HG02870 (cell line): ENCODE results near the gene PKD1L1.
"Not testable (repeated sequence)": the region's sequence is repeated elsewhere in the genome, so short reads cannot be mapped to it uniquely, and the experiment has no call there.

Experiments
- ATAC-seq: cut with Tn5 transposase; IDR thresholded peaks from one replicate; pipeline ENCODE4 v1.9.1; 2021; ENCODE audit warnings: mild to moderate bottlenecking, moderate library complexity; ENCODE audit not compliant: unreplicated experiment

Gene PKD1L1

DNA sequence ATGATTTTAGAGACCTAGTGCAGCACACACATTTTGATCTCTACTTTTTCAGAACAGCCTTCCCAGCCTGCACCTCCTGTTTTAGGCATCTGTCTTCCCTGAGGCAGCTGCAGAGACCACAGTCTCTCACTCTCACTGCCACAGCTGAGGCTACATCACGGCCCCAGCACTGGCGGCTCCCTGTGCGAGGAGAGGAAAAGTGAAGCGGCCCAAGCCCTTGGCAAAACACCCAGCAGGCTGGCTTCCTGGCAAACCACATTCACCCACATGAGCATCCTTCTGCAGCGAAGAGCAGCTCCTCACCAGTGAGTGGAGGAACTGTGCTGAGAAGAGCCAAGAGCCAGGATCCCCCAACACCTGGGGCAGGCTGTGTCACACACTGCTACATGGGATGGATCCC lies 17.2 kb upstream of the PKD1L1 start:
- no peak for ATAC-seq

DNA sequence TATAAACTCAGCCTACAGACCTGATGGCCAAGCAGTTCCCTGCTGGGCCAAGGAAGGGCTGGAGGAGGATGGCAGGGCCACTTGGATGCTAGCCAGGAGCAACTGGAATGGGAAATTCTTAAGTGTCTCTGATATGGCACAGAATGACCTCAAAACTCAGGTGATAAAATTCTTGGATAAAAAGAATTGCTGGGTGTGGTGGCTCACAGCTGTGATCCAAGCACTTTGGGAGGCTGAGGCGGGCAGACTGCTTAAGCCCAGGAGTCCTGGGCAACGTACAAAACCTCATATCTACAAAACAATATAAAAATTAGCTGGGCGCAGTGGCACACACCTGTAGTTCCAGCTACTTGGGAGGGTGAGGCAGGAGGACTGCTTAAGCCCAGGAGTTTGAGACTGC lies 14.0 kb upstream of the PKD1L1 start:
- ATAC-seq = no peak

DNA sequence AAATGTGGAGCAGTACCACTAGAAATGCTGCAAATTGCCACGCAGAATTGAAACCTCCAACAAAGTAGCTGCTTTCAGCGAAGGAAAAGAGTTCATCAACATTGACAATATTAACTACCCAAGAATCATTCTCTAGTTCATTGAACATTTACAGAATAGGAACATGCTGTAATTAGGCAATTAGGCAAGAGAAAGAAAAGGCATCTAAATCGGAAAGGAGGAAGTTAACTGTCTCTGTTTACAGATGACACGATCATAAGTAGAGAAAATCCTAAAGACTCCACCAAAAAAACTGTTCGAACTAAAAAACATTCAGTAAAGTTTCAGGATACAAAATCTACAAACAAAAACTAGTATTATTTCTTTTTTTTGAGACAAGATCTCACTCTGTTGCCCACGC lies 8.9 kb upstream of the PKD1L1 start:
- no peak for ATAC-seq

DNA sequence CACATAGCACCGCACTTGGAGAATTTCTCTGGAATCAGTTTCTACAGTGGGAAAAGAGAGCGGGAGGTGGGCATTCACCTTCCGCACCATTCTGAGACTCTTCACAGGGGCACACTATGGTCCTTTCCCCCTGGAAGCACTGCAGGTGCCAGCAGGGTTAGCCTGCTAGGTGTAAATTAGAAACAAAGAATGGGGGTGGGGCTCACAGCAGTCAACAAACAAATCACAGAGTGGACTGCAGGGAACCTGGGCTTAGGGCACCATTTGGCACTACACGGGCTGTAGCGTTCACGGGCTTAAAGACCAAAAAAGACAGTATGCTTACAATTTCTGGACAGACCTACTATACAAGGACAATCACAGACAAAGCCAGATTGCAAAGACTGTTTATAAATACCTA lies 8.0 kb upstream of the PKD1L1 start:
- ATAC-seq = no peak

DNA sequence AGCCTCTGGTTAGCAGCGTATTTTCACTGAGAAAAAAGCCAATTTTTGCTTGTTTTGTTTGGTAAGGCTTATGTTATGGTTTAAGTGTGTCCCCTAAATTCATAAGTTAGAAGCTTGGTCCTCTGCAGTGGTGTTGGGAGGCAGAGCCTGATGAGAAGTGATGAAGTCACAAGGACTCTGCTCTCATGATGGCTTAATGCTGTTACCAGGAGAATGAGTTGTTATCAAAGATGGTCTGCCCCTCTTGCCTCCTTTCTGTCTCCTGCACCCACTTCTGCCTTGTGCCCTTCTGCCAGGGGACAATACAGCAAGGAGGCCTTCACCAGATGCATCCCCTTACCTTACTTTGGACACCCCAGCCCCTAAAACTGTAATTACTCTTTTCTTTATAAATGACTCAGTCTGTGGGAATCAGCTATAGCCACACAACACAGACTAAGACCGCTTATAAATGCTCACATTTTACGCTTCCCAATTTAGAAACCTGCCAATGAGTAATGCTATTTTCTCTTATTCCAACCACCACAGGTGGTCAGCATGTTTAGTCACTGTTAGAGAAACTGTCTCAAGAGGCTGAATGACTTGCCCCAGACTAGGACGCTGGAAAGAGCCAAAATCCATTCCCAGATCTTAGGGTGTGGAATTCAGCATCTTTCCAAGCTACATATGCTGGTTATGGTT lies 6.1 kb upstream of the PKD1L1 start:
- peak; percentile 58 for ATAC-seq

DNA sequence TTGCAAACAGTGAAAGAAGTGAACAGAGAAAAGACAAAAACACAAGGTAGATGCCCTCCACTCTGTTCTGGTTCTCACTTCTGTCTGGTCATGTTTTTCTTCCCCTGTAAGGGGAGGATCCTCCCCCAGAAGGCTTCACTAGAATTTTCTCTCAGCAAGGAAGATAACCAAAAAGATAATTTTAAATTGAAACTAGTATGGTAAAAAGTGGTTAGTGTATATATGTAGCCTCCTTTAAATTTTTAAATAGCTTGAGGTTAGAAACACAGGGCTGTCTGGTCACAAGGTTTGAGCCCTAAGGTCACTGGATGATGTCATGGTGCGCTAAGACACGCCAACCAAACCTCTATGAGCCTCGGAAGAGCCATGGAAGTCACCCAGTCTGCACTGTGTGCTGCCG lies 5.6 kb upstream of the PKD1L1 start:
- peak; percentile 63 for ATAC-seq

DNA sequence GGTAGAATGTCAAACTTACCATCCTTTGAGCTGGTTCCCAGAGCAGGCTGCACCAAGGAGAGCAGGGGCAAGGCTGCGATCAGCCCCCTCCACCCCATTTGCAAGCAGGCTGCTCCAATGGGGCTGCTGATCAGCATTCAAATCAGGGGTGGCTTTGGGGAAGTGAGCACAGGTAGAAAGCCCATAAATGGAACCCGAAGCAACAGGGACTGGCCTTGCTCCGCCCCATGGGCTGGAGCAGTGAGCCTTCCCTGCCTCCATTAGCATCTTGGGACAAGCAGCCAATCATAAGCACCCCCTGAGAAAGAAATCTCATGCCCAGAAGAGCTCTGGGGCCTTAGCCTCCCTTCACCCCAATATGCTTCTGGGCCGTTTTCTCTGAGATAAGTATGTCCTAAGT lies 4.0 kb upstream of the PKD1L1 start:
- no peak for ATAC-seq

DNA sequence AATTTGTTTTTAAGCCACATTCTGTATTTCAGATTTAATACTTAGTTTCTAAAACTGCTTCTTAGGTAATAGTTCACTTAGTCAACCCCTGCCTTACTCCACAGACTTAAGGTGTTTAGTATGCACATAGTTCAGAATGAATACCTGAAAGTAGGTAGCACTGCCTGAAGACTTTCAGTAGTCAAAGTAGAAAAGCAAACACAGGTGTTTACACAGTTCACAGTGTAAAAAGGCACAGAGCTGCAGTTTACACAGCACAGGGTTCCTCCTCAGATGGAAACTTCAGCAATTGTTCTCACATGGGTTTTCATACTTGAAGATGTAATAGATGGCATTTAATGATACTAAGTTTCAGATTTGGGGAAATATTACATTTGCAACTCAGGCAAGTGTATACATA lies 3.1 kb upstream of the PKD1L1 start:
- peak; percentile 30 for ATAC-seq

DNA sequence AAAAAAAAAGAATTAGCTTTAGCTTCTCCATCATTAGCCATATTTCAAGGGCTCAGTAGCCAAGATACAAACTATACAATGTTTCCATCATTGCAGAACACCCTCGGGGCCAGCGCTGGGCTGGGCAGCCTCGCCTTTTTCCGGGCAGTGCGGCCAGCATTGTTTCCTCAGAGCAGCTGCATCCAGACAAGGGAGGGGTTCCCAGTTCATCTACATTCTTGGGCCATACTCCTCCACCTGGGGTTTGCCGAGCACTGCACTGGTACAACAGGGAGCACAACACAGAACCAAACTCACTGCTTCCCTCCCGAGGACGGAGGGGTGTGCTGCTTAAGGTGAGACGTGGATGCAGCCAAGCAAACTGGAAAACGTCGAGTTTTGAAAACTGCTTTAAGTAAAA lies 2.4 kb upstream of the PKD1L1 start:
- no peak for ATAC-seq

DNA sequence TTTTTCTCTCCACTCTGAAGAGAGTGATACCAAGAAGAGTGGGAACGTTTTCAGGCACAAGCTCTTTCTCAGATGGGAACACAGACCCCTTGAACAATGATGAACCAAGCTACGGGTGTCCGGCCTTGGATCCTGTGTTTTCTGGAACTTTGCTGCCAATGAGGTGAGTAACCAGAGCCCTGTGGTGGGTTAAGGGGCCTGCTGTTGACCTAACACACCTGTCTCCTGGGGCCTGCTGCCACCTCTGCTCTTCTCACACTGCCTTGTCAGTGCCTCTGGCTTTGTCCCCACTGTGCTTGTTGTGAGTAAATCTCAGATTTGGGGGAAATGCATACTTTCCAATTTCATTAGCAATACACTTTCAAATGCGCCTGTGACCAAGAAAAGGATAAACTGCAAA lies 1.4 kb upstream of the PKD1L1 start:
- ATAC-seq = no peak

DNA sequence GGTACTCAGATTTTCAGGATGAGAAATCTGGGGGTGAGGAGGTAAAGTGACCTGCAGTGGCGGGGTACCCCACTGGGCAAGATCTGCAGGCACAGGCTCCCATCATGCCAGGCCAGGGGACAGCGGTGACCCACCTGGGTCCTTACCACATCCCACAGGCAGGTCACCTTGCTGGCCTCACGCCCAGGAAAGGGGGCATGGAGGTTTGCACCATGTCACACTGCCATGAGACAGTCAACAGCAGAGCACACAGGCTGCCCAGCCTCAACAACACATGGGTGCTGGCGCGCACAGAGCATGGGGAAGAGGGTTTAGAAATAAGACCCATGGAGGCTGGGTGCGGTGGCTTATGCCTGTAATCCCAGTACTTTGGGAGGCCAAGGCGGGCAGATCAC lies 914 bp downstream of the PKD1L1 start:
- no peak for ATAC-seq

DNA sequence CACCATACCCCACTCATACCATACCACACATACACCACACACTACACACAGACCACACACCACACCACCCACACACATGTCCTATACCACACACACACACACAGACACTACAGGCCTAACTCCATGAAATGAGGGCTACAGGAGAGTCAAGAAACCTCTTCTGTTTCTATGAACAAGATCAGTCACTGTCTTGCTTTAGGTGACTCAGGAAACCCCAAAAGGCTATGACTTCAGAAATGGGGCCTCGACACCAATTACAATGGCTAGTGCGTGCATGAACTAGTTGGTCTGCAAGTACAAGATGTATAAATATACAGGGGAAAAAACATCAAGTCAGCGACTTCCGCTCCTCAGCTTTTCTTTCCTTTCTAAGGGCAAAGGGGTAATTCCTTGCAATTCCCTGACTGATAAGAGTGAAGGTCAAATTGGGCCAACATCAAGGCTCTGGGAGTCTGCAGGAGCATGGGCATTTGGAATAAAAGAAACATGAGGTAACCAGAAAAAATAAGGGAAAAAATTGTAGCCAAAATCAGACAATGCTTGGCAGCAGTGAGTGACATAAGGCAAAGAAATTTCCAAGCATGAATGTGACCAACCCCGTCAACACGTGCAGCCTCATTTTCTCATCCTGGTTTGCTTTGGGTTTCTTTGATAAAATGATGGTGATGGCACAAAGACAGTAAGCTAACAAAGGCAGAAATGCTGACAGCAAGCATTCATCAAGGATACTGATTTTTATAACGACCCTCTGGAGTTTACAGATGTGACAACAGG lies 1.5 kb downstream of the PKD1L1 start:
- ATAC-seq = no peak

DNA sequence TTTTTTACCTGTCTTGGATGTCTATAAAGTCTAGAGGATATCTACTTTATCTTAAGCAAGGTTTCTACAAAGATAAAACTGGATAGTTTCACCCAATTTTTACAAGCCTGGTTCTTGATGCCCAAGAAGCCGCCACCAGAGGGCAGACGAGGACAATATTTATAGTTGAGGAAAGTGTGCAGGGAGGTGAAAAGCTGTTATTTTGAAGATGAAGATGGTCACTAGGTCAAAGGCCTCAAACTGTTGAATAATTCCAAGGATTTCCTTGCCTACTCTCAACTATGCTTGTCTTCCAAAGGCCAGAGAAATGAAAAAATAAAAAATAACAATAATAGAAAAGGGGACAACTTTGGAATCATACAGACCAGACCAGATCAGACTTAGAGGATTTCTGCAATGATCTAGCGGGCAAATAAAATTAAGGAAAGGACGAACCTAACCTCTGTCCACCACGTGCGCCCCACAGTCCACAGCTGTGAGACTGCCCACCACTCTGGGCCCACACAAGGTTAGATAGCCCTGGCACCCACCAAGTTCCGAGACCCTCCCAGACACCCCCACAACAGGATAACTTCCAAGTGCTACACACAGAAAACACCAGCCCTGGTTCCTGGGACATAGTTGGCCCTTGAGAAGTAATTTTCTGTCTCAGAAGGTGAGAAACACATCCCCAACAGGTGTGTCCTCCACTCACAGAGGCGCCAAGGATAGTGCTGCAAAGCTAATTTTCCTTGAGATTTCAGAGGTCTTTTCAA lies 2.8 kb downstream of the PKD1L1 start:
- ATAC-seq = peak; percentile 52

DNA sequence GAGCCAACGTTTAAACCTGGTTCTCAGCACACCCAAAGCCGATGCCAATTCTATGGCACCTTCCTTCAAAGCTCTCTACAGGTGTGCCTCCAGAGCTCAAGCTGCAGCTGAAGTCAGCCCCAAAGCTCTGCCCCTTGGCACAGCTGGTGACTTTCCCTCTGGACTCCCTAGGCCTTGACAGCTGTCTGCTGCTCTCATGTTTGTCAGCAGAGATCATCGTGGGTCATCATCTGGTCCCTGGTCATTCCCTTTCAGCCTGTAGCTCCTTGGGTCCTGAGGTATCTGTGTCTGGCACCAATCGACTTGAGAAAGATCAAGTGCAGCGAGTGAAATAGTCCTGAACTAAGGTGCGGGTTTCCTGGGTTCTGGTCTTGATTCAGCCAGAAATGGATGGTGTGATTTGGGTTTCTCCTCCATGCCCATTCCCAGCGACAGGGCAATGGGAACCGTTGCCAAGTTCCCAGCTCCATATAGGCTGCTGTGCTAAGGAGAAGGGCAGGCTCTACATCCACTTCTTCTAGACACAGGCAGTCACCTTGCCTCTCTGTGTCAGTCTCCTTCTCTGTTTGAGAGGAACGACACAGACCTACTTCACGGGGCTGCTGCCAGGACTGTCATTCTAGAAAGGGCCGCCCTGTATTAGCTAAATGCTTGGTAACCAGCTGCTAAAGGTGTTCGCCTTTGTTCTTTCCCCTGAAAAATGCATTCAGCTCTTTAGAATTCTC lies 3.6 kb downstream of the PKD1L1 start:
- ATAC-seq = no peak

DNA sequence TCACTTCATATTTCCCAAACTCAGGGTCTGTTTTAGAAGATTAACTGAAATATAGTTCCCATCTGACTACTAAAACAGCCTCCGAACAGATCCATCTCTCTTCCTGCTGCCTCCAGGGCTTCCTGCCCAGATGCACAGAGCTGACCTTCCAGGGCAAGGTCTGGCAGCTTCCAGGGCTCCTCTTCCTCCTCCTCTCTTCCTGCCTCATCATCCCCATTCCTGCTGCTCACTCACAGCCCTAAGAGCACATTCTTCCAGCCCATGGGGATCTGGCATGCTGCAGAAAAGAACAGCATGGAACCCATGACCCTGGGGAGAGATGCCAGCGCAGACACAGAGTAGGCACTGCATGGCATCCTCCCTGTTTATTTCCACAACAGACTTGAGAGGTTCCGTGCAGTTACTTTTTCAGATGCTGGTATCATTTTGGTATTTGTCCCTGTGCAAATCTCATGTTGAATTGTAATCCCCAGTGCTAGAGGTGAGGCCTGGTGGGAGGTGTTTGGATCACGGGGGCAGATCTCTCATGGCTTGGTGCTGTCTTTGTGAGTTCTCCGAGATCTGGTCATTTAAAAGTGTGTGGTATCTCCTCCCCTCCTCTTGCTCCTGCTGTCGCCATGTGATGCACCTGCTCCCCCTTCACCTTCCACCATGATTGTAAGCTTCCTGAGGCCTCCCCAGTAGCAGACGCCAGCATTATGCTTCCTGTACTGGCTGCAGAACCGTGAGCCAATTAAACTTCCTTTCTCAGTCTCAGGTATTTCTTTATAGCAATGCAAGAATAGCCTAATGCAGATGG lies 4.4 kb downstream of the PKD1L1 start:
- ATAC-seq = no peak

DNA sequence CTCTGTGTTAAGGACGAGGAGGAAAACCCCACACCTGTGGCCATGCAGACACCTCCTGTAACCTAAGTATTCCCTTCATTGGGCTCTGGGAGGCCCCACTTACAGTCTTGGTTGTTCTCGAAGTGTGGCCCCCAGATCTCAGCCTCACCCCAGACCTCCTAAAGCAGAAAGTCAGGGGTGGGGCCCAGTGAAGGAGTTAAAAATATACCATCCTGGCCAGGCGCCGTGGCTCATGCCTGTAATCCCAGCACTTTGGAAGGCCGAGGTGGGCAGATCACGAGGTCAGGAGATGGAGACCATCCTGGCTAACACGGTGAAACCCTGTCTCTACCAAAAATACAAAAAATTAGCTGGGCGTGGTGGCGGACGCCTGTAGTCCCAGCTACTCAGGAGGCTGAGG lies 5.6 kb downstream of the PKD1L1 start:
- ATAC-seq = not testable (repeated sequence)

DNA sequence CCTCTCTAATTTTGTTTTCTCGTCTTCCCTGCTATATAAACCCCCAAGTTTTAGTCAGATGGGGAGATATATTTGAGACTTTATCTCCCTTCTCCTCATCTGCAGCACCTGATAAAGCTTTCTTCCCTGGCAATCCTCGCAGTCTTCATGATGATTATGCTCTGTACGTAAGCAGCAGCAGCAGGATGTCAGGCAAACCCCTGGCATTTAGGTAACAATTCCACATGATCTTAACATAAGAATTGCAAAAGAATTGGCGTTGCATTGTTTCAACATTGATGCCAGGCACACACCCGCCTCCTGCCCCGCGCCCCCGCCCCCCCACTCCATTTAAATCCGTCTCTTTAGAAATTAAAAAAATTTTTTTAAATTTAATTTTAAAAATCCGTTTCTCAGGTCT lies 6.1 kb downstream of the PKD1L1 start:
- no peak for ATAC-seq

DNA sequence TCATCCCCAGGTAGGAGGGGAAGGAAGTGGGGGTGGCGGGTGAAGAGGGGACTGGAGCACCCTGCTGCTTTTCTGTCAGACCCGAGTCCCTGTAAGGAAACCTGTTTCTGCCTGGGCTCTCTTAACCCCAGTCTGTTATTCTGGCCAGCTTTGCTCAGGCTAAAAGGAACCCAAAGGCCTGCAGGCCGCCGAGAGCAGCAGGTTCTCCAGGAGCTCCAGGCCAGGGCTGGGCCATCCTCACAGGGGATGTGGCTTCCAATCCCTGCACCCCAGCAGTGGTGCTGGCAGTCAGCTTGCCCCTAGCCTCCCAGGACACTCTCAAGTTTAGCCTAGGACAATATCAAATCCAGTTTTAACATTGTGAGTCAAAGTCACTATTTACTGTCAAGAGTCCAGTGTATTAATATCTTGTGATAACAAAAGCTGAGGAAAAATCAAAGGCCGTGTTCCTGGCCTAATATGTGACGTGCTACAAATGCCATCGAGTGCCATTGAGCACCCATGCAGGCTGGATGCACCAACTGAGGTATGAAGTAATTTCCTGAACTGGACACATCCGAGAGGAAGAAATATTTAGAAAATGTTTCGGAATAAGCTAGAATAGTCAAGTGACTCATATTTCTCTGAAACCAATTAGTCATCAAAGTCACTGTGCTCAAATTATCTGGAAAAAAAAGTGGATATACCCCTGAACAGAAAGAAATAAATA lies 7.0 kb downstream of the PKD1L1 start:
- no peak for ATAC-seq

DNA sequence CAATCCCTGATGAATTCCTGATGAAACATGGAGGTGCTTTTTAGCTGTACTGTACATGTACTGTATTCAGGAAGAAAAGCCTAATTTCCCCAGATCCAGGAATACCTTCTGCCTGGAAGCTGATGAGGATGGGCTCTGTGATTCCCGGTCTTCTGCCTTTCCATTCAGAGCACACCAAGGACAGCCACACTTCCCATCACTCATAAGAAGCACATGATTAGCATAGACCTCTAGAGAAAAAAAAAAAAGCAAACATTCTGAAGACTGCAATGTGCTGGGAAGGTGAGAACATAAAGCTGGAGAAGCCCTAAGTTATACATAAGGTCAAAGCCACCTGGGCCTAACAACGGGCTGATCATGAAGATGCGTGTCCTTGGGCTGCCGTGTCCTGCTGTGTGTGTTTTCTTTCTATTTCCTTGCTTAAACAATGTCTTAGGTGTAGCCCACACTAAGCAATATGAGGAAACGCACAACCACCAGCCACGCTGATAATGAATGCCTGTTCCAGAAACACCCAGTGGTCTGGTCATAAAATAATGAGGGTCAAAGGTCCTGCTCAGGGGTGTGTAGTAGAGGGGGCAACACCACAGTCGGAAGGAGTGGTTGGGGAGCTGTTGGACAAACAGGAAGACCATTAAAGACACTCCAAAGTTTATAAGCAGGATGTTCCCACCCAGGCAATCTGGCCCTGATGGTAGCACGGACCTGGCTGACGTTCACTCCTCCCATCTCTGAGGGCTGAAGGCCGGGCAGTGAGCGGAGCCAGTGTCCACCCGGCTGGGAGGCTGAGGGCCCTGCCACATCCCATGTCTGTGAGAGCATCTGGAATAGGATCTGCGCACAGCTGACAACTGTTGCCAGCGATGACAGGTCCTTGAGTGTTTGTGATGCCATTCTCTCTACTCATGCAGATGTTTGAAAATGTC lies 7.9 kb downstream of the PKD1L1 start:
- ATAC-seq = no peak
